Activated naive CD4-positive, alpha-beta T cell treated with anti-CD3 and anti-CD28 coated beads, Interleukin-2, amount 50 U/mL, for 72 hours (primary cell): ENCODE measurements around the gene GPR65. TPM values are rescaled to one million over a fixed set of nuclear protein-coding genes. Genes with fewer than 3 reads are reported as not detected.
A peak's percentile ranks its signal among the peaks of the same experiment; 100 is the strongest.
"Not testable (repeated sequence)": the region's sequence is repeated elsewhere in the genome, so short reads cannot be mapped to it uniquely, and the experiment has no call there.

ENCODE experiments used
- ATAC-seq, 2 donors: fragments of 150-1000 bp; cut with Tn5 transposase; 2 replicates each; pipeline ENCODE4 v1.10.0; 2021; ENCODE audit warnings: mild to moderate bottlenecking in 2 of 2, moderate library complexity in 2 of 2
- DNase-seq, 2 donors: peaks; one replicate each; pipeline ENCODE4 v3.0.0; 2021 to 2022; ENCODE audit warnings: low spot score in 2 of 2
- H3K27ac Mint-ChIP-seq, 2 donors: one replicate each; pipeline ENCODE4 v1.8.0; 2022; ENCODE audit warnings: mild to moderate bottlenecking in 2 of 2, mixed read lengths in 2 of 2
- H3K36me3 Mint-ChIP-seq, 2 donors: one replicate each; pipeline ENCODE4 v1.8.0; 2022; ENCODE audit warnings: mixed read lengths in 2 of 2
- H3K9me3 Mint-ChIP-seq, 2 donors: one replicate each; pipeline ENCODE4 v1.8.0; 2022; ENCODE audit warnings: mixed read lengths in 2 of 2
- total RNA-seq, 2 donors: library from RNA; stranded (reverse); gene quantifications; one replicate each; pipeline ENCODE4 v1.2.3, GENCODE V29; 2022

The GPR65 gene
- total RNA-seq, 2 donors from 2014 or later = 13.8 to 15.2 TPM

GRCh38 chr14:88023658-88024187, 18.8 kb downstream of the GPR65 start:
- ATAC-seq (peak in 1 of 2 donors; percentile 57), DNase-seq (no peak)
- H3K36me3 Mint-ChIP-seq = peaks cover 6 to 28% of the 10 kb centered on the region in 2 donors
- H3K9me3 Mint-ChIP-seq = peaks cover 9 to 16% of the 10 kb centered on the region in 2 donors
- peak overlapping the region; percentile 19 to 59 for H3K27ac Mint-ChIP-seq

GRCh38 chr14:88024252-88025086, 19.5 kb downstream of the GPR65 start:
- H3K27ac Mint-ChIP-seq, ATAC-seq, DNase-seq: not testable (repeated sequence)
- H3K9me3 Mint-ChIP-seq = peaks cover 9 to 16% of the 10 kb centered on the region in 2 donors
- H3K36me3 Mint-ChIP-seq = peaks cover 6 to 25% of the 10 kb centered on the region in 2 donors

- peaks cover 9 to 16% of the 10 kb centered on the region in 2 donors for H3K9me3 Mint-ChIP-seq
- no peak overlapping the region for H3K27ac Mint-ChIP-seq
- ATAC-seq = no peak
- peaks cover 6 to 20% of the 10 kb centered on the region in 2 donors for H3K36me3 Mint-ChIP-seq
- DNase-seq = no peak
These were observed 20.4 kb downstream of the GPR65 start for GRCh38 chr14:88025313-88025712.

- no peak for DNase-seq
- H3K27ac Mint-ChIP-seq = peak overlapping the region; percentile 17 to 65
- ATAC-seq = no peak
- peaks cover 0 to 8% of the 10 kb centered on the region in 2 donors for H3K36me3 Mint-ChIP-seq
- peaks cover 4 to 9% of the 10 kb centered on the region in 2 donors for H3K9me3 Mint-ChIP-seq
These were observed 22.0 kb downstream of the GPR65 start for GRCh38 chr14:88026890-88027289.

DNA sequence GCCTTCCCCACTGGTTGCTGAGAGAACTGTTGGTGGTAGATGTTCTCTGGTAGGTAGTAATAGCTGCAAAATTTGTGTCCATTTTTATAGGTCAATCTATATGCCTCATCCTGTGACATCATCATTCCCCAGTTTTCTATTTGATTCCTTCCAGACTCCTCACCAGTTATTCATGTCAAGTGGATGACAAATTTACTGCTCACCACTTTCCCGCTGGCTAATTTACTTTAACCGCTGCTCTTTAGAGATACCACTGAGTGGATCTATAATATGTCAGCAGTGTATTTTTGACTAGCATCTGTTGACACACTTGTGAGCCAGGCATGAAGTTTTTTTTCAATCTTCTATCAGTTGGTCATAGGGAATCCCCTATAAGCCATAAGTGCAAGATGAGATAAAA, 24.6 kb downstream of the GPR65 start:
- DNase-seq = no peak
- H3K36me3 Mint-ChIP-seq = peaks cover 0 to 8% of the 10 kb centered on the region in 2 donors
- ATAC-seq = peak; percentile 90 to 92
- H3K27ac Mint-ChIP-seq = peak overlapping the region in 1 of 2 donors; percentile 12
- H3K9me3 Mint-ChIP-seq = peaks cover 0 to 14% of the 10 kb centered on the region in 2 donors

- DNase-seq = no peak
- peaks cover 0 to 8% of the 10 kb centered on the region in 2 donors for H3K36me3 Mint-ChIP-seq
- ATAC-seq = peak in 1 of 2 donors; percentile 20
- peaks cover 0 to 14% of the 10 kb centered on the region in 2 donors for H3K9me3 Mint-ChIP-seq
- peak overlapping the region in 1 of 2 donors; percentile 12 for H3K27ac Mint-ChIP-seq
These were observed 25.1 kb downstream of the GPR65 start for GRCh38 chr14:88030079-88030478.

DNA sequence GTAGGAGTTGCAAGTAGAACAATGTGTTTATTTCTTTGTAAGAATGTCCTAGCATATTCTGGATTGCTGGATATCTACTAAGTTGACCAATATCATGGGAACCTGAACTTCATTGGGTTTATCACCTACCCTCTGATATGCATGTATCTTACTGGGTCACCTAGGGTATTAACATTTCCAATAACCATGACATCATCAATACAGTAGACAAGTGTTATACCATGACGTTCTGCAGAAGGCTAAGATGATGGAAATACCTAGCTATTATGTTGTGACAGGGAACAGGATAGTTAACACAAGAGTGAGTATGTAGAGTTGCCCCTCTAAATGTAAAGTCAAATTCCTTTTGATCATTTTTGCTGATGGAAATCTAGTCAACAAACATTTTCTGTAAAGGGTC, 26.0 kb downstream of the GPR65 start:
- no peak overlapping the region for H3K27ac Mint-ChIP-seq
- ATAC-seq = no peak
- H3K36me3 Mint-ChIP-seq = peaks cover 0 to 8% of the 10 kb centered on the region in 2 donors
- H3K9me3 Mint-ChIP-seq = peaks cover 0 to 14% of the 10 kb centered on the region in 2 donors
- DNase-seq = no peak

DNA sequence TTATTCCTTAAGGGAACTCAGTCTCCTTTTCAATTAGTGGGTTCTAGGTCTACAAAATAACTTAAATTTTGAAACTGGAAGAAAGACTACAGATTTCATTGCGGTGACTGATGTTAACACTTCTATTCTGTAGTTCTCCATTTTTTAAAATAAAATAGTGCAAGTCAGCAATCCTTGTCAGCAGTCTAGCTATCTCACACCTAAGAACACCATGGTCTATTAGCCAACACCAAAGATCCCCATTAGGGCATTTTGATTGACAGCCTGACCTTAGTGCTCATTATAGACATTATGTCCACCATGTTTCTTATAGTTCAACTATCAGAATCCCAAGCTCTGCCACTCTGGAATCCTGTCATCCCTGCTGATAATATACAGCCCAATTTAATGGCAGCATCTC, 27.4 kb downstream of the GPR65 start:
- peaks cover 0 to under 1% of the 10 kb centered on the region in 2 donors for H3K36me3 Mint-ChIP-seq
- no peak for ATAC-seq

GRCh38 chr14:88034076-88034475, 29.1 kb downstream of the GPR65 start:
- no peaks in the 10 kb centered on the region for H3K36me3 Mint-ChIP-seq
- no peak for ATAC-seq
- peaks cover 0 to 9% of the 10 kb centered on the region in 2 donors for H3K9me3 Mint-ChIP-seq
- H3K27ac Mint-ChIP-seq = no peak overlapping the region
- no peak for DNase-seq

More for the DNA sequence above, 27.4 kb downstream of the GPR65 start:
- DNase-seq = no peak
- H3K27ac Mint-ChIP-seq = no peak overlapping the region
- H3K9me3 Mint-ChIP-seq = peaks cover 0 to 6% of the 10 kb centered on the region in 2 donors

DNA sequence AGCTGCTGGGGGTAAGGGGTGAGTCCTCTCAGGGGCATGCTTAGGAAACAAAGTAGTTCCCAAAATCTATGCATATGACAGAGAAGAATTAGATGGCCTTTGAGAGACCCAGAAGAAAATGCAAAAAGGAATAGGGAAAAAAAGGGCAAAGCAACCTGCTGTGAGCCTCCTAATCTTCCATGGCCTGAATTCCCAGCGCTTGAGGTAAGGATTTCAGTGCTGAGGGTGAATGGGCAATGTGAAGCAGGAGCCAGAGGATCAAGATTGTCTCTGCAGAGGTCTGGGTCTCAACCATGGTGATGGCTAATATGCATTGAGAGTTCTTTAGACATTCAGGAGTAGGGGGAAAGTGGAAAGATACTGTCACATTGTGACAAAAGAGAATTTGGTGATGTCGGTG, 31.5 kb downstream of the GPR65 start:
- DNase-seq (no peak), ATAC-seq (no peak)
- Mint-ChIP-seq H3K27ac (no peak overlapping the region), H3K36me3 (no peaks in the 10 kb centered on the region), H3K9me3 (peaks cover 0 to 9% of the 10 kb centered on the region in 2 donors)

DNA sequence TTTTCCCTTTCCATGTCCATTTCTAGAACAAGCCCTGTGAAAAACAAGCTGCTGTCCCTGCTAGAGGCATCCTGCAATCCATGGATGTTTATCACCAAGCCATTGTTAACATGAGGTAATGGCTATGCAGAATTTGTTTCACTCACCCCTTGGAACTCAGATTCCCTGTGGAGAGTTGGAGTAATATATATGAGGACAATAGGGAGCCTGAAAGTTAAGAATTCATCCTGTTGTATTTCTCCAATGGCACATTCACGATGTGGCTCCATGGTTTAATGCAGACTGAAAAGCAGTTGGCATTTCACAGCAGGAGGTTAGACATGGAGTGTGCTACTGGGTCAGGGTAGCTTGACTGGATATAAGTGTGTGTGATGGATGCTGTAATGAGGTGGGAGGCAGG, 32.4 kb downstream of the GPR65 start:
- Mint-ChIP-seq H3K36me3 (no peaks in the 10 kb centered on the region), H3K27ac (no peak overlapping the region), H3K9me3 (peaks cover 0 to 9% of the 10 kb centered on the region in 2 donors)
- DNase-seq (no peak), ATAC-seq (no peak)

- peaks cover 0 to 4% of the 10 kb centered on the region in 2 donors for H3K9me3 Mint-ChIP-seq
- H3K27ac Mint-ChIP-seq = no peak overlapping the region
- ATAC-seq (no peak), DNase-seq (no peak)
- no peaks in the 10 kb centered on the region for H3K36me3 Mint-ChIP-seq
These were observed 34.3 kb downstream of the GPR65 start for GRCh38 chr14:88039197-88039596.

DNA sequence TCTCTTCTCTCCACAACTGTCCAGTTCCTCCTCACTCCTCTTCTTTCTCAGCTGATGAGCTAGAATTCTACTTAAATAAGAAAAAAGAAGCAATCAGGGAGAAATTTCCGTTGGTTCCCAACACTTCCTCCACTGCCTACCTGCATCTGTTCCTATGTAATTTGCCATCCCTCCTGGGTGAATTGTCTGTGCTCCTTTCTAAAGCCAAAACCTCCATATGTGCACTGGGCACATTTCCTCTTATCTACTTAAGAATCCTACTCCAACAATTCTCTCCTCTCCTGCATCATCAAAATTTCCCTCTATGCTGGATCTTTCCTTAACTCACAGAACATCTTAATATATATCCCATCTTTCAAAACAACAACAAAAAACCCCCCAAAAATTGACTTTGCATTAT, 35.2 kb downstream of the GPR65 start:
- no peaks in the 10 kb centered on the region for H3K36me3 Mint-ChIP-seq
- peaks cover 0 to 4% of the 10 kb centered on the region in 2 donors for H3K9me3 Mint-ChIP-seq
- no peak for DNase-seq
- no peak overlapping the region for H3K27ac Mint-ChIP-seq
- no peak for ATAC-seq

GRCh38 chr14:88043529-88044443, 38.9 kb downstream of the GPR65 start:
- Mint-ChIP-seq H3K27ac (no peak overlapping the region), H3K36me3 (peaks cover 4 to 6% of the 10 kb centered on the region in 2 donors), H3K9me3 (peaks cover 0 to 9% of the 10 kb centered on the region in 2 donors)
- no peak for DNase-seq
- ATAC-seq = no peak

DNA sequence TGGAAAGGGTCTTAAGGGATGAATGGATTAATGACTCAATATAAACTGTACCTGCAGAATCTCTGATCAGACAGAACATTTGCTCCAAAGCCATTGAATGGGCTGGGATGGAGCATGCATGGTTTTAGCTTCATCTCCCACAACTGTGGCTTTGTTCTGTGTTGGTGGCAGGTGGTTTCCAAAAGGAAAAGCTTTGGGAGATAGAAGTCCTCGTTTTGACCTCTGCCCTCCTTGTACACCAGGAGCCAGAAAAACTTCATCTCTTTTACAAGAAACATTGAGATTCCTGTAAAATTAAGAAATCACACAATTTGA, 39.5 kb downstream of the GPR65 start:
- Mint-ChIP-seq H3K9me3 (peaks cover 0 to 9% of the 10 kb centered on the region in 2 donors), H3K27ac (no peak overlapping the region), H3K36me3 (peaks cover 4 to 6% of the 10 kb centered on the region in 2 donors)
- ATAC-seq = peak in 1 of 2 donors; percentile 4
- no peak for DNase-seq

GRCh38 chr14:88044776-88045446, 40.0 kb downstream of the GPR65 start:
- DNase-seq (no peak), ATAC-seq (peak; percentile 61 to 95)
- Mint-ChIP-seq H3K9me3 (peaks cover 0 to 9% of the 10 kb centered on the region in 2 donors), H3K36me3 (peaks cover 4 to 6% of the 10 kb centered on the region in 2 donors), H3K27ac (no peak overlapping the region)
